Smooth muscle cell (in vitro differentiated cells): ENCODE results near the gene DGUOK. TPM values are rescaled to one million over a fixed set of nuclear protein-coding genes. Genes with fewer than 3 reads are reported as not detected.

Source experiments
- DNase-seq: peaks from one replicate; lab custom pipeline; 2025; ENCODE audit not compliant: unreplicated experiment; lab: John Stamatoyannopoulos, UW
- H2AFZ ChIP-seq: fragments of 200-600 bp; sonication (generic); 2 replicates; pipeline ENCODE4 v1.6.0; 2016; ENCODE audit warnings: antibody characterized with exemption, low read depth, mild to moderate bottlenecking
- H3F3A ChIP-seq: fragments of 200-600 bp; sonication (generic); 2 replicates; pipeline ENCODE4 v1.6.0; 2017; ENCODE audit warnings: antibody characterized with exemption, low read depth
- H3K27ac ChIP-seq: fragments of 200-600 bp; sonication (generic); 2 replicates; pipeline ENCODE4 v1.5.1; 2016; ENCODE audit warnings: low read depth, mild to moderate bottlenecking
- H3K27me3 ChIP-seq: fragments of 200-600 bp; sonication (generic); 2 replicates; pipeline ENCODE4 v1.6.1; 2016; ENCODE audit warnings: low read depth, mild to moderate bottlenecking
- H3K36me3 ChIP-seq: fragments of 200-600 bp; sonication (generic); 2 replicates; pipeline ENCODE4 v1.5.1; 2016; ENCODE audit warnings: low read depth
- H3K4me1 ChIP-seq: fragments of 200-600 bp; sonication (generic); 2 replicates; pipeline ENCODE4 v1.5.1; 2016; ENCODE audit warnings: low read depth
- H3K4me2 ChIP-seq: fragments of 200-600 bp; sonication (generic); 2 replicates; pipeline ENCODE4 v1.6.0; 2016; ENCODE audit warnings: mild to moderate bottlenecking
- H3K4me3 ChIP-seq: fragments of 200-600 bp; sonication (generic); 2 replicates; pipeline ENCODE4 v1.5.1; 2016; ENCODE audit warnings: mild to moderate bottlenecking
- H3K79me2 ChIP-seq: fragments of 200-600 bp; sonication (generic); 2 replicates; pipeline ENCODE4 v1.6.0; 2016; ENCODE audit warnings: low read depth, mild to moderate bottlenecking
- H3K9ac ChIP-seq: fragments of 200-600 bp; sonication (generic); 2 replicates; pipeline ENCODE4 v1.6.0; 2016; ENCODE audit warnings: low read depth
- H3K9me3 ChIP-seq: fragments of 200-600 bp; sonication (generic); replicated peaks from 2 replicates; pipeline ENCODE4 v1.5.1; 2016; ENCODE audit warnings: low read depth
- H4K20me1 ChIP-seq: fragments of 200-600 bp; sonication (generic); 2 replicates; pipeline ENCODE4 v1.6.0; 2016; ENCODE audit warnings: low read depth
- WGBS: methylation state at CpG from one replicate; pipeline ENCODE4 v1.1.7; 2016; ENCODE audit warnings: low lambda C conversion rate; 5-methylcytosine and 5-hydroxymethylcytosine counted together
- polyA plus RNA-seq: library from polyadenylated mRNA; unstranded; fragments of >200 nt; fragmentation: Nextera tagmentation; extraction: Ambion mirVana; gene quantifications from 2 replicates; pipeline ENCODE4 v1.2.1, GENCODE V29; 2016
- total RNA-seq: library from RNA; depleted of rRNA; stranded (reverse); fragments of >200 nt; gene quantifications from 2 replicates; pipeline ENCODE4 v1.2.3, GENCODE V29; 2014
- TF ChIP-seq, protein P1 (sequence below): fragments of 200-600 bp; sonication (generic); IDR thresholded peaks from 2 replicates; pipeline ENCODE4 v1.5.1; 2017; ENCODE audit warnings: borderline replicate concordance, mild to moderate bottlenecking, antibody characterized with exemption; ENCODE audit not compliant: insufficient read depth, poor library complexity, severe bottlenecking

DGUOK gene
- total and polyA plus RNA-seq, 2 experiments from 2014 or later: 112 to 154 TPM

DNA sequence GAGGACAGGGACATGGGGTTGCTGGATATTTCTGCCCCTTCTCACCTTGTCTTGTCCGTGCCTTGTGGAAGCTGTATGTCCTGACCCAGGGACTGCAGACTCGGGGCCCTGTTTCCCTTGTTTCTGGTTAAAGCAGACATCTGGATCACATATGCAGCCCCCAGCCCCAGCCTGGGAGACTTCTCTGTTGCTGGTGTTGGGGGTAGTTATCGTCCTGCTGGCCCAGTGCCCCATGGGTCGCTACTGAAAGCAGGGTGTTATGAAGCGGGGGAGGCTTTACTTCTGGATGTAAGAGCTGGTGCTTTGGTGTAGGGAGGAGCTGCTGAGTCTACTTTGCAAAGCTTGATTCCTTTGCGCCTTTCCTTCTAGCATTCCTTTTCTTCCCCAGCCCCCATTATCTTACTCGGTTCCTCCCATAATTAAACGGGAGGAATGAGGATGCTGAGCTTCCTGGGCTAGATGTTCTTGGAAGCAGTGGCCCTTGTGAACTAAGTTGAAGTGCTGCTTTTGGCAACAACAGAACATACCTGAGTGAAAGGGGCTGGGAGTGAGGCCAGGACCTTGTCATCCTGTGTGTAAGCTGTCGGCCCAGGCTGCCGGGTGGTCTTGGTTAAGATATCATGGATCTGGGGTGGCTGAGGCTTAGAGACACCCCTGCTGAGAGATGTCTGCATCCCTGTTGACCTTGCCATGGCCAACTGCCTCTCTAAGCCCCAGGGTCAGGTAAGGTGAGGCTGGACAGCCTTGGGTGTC, 61.4 kb downstream of the DGUOK start:
- DNase-seq: no peak
- no peaks in the 10 kb centered on the region for H3K27me3 ChIP-seq
- no peak overlapping the region for H3K9ac ChIP-seq
- peaks cover 33% of the 10 kb centered on the region for H3K4me1 ChIP-seq
- TF ChIP-seq, protein P1, sequence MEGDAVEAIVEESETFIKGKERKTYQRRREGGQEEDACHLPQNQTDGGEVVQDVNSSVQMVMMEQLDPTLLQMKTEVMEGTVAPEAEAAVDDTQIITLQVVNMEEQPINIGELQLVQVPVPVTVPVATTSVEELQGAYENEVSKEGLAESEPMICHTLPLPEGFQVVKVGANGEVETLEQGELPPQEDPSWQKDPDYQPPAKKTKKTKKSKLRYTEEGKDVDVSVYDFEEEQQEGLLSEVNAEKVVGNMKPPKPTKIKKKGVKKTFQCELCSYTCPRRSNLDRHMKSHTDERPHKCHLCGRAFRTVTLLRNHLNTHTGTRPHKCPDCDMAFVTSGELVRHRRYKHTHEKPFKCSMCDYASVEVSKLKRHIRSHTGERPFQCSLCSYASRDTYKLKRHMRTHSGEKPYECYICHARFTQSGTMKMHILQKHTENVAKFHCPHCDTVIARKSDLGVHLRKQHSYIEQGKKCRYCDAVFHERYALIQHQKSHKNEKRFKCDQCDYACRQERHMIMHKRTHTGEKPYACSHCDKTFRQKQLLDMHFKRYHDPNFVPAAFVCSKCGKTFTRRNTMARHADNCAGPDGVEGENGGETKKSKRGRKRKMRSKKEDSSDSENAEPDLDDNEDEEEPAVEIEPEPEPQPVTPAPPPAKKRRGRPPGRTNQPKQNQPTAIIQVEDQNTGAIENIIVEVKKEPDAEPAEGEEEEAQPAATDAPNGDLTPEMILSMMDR: no peak
- peaks cover 8% of the 10 kb centered on the region for H3F3A ChIP-seq
- H3K36me3 ChIP-seq: no peaks in the 10 kb centered on the region
- H3K9me3 ChIP-seq: no peaks in the 10 kb centered on the region
- 74% methylated on average over 10 of the region's 10 CpGs for WGBS
- H3K79me2 ChIP-seq: peaks cover 43% of the 10 kb centered on the region
- H4K20me1 ChIP-seq: peaks cover 39% of the 10 kb centered on the region
- H3K27ac ChIP-seq: no peak overlapping the region
- H3K4me2 ChIP-seq: peak overlapping the region; percentile 62
- peak overlapping the region; percentile 37 for H3K4me3 ChIP-seq
- no peak overlapping the region for H2AFZ ChIP-seq

DNA sequence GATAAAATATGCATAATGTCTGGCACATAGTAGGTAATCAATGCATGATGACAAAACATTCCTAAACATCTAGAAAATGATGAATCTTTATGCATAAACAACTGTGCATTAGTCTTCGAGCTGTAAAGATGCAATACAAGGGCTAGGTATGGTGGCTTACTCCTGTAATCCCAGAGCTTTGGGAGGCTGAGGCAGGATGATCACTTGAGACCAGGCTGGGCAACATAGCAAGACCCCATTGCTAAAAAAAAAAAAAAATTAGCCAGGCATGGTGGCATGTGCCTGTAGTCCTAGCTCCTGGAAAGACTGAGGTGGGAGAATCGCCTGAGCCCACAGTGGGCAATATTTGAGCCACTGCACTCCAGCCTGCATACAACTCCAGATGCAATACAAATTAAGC, 63.3 kb downstream of the DGUOK start:
- 98% methylated on average over 2 of the region's 2 CpGs for WGBS
- TF ChIP-seq, protein P1: no peak
- Histone ChIP-seq H3K4me1 (peaks cover 21% of the 10 kb centered on the region), H3K27ac (no peak overlapping the region), H4K20me1 (peaks cover 47% of the 10 kb centered on the region), H3K36me3 (no peaks in the 10 kb centered on the region), H3K27me3 (no peaks in the 10 kb centered on the region), H3K79me2 (peaks cover 52% of the 10 kb centered on the region), H3K4me2 (no peak overlapping the region), H3K9me3 (no peaks in the 10 kb centered on the region), H3K4me3 (no peak overlapping the region), H2AFZ (no peak overlapping the region), H3F3A (no peaks in the 10 kb centered on the region), H3K9ac (no peak overlapping the region)
- no peak for DNase-seq

DNA sequence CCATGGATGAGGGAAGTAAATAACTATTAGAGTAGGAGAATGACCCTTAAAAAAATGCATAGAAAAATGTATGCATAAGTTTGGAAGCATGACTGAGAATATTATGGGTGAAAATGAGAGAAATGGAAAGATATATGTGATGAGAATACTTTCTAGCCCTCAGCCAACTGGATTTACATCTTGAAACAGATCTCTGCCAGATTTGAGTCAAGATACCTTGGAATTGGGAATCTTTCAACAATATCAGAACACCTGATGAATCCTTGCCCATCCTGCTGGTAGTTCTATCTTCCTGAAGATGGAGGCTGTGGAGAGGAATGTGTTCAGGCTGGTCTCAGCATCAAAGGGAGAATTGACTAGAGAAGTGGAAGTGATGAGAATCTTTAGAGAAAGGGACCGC, 63.9 kb downstream of the DGUOK start:
- no peak overlapping the region for H3K27ac ChIP-seq
- H4K20me1 ChIP-seq: peaks cover 47% of the 10 kb centered on the region
- DNase-seq: no peak
- no peak overlapping the region for H2AFZ ChIP-seq
- no peaks in the 10 kb centered on the region for H3K36me3 ChIP-seq
- TF ChIP-seq, protein P1: no peak
- peaks cover 20% of the 10 kb centered on the region for H3K4me1 ChIP-seq
- no peaks in the 10 kb centered on the region for H3K27me3 ChIP-seq
- H3K9me3 ChIP-seq: no peaks in the 10 kb centered on the region
- no peak overlapping the region for H3K4me2 ChIP-seq
- H3K79me2 ChIP-seq: peaks cover 52% of the 10 kb centered on the region
- H3K9ac ChIP-seq: no peak overlapping the region
- no peaks in the 10 kb centered on the region for H3F3A ChIP-seq
- H3K4me3 ChIP-seq: no peak overlapping the region
- WGBS: 96% methylated on average over 1 of the region's 1 CpG

DNA sequence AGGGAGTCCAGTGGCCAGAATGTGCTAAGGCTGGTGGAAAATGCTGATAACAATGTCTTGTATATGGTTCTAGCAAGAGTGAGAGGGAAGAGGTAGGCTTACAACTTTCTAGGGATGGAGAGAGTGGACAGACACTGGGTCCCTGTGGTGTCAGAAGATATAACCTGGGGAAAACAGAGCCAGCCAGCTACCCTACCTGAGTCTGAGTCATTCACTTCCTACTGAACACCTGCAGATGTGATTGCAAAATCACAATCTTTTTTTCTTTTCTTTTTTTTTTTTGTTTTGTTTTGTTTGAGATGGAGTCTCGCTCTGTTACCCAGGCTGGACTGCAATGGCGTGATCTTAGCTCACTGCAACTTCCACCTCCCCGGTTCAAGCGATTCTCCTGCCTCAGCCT, 65.4 kb downstream of the DGUOK start:
- H4K20me1 ChIP-seq: peaks cover 53% of the 10 kb centered on the region
- WGBS: 98% methylated on average over 4 of the region's 4 CpGs
- H3K36me3 ChIP-seq: no peaks in the 10 kb centered on the region
- no peak overlapping the region for H3K4me3 ChIP-seq
- peaks cover 54% of the 10 kb centered on the region for H3K79me2 ChIP-seq
- no peak overlapping the region for H2AFZ ChIP-seq
- H3K9ac ChIP-seq: no peak overlapping the region
- H3K27ac ChIP-seq: no peak overlapping the region
- H3K27me3 ChIP-seq: no peaks in the 10 kb centered on the region
- peaks cover 11% of the 10 kb centered on the region for H3K4me1 ChIP-seq
- DNase-seq: no peak
- H3K9me3 ChIP-seq: no peaks in the 10 kb centered on the region
- H3K4me2 ChIP-seq: no peak overlapping the region
- no peaks in the 10 kb centered on the region for H3F3A ChIP-seq
- TF ChIP-seq, protein P1: no peak
